Measurements from ENCODE around the gene AGAP3.

Gene AGAP3

DNA sequence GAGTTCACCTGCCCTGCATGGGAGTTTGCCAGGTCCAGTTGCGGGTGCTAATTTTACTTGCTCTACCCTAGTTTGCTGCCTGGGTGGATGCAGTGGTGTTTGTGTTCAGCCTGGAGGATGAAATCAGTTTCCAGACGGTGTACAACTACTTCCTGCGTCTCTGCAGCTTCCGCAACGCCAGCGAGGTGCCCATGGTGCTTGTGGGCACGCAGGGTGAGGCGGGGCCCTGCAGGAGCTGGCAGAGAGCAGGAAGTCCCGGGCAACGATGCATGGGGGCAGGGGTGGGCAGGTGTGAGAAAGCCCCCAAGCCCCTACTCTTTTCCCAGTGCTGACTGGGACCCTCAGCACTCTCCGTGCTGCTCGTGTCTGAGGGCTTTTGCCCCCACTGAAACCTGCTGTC is 31.3 kb downstream of the AGAP3 start:
- TF ChIP-seq, protein P1, sequence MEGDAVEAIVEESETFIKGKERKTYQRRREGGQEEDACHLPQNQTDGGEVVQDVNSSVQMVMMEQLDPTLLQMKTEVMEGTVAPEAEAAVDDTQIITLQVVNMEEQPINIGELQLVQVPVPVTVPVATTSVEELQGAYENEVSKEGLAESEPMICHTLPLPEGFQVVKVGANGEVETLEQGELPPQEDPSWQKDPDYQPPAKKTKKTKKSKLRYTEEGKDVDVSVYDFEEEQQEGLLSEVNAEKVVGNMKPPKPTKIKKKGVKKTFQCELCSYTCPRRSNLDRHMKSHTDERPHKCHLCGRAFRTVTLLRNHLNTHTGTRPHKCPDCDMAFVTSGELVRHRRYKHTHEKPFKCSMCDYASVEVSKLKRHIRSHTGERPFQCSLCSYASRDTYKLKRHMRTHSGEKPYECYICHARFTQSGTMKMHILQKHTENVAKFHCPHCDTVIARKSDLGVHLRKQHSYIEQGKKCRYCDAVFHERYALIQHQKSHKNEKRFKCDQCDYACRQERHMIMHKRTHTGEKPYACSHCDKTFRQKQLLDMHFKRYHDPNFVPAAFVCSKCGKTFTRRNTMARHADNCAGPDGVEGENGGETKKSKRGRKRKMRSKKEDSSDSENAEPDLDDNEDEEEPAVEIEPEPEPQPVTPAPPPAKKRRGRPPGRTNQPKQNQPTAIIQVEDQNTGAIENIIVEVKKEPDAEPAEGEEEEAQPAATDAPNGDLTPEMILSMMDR (IDR thresholded peaks at IDR 0.05; ENCODE audit: control insufficient read depth, extremely low read depth, insufficient read depth) = no peak

DNA sequence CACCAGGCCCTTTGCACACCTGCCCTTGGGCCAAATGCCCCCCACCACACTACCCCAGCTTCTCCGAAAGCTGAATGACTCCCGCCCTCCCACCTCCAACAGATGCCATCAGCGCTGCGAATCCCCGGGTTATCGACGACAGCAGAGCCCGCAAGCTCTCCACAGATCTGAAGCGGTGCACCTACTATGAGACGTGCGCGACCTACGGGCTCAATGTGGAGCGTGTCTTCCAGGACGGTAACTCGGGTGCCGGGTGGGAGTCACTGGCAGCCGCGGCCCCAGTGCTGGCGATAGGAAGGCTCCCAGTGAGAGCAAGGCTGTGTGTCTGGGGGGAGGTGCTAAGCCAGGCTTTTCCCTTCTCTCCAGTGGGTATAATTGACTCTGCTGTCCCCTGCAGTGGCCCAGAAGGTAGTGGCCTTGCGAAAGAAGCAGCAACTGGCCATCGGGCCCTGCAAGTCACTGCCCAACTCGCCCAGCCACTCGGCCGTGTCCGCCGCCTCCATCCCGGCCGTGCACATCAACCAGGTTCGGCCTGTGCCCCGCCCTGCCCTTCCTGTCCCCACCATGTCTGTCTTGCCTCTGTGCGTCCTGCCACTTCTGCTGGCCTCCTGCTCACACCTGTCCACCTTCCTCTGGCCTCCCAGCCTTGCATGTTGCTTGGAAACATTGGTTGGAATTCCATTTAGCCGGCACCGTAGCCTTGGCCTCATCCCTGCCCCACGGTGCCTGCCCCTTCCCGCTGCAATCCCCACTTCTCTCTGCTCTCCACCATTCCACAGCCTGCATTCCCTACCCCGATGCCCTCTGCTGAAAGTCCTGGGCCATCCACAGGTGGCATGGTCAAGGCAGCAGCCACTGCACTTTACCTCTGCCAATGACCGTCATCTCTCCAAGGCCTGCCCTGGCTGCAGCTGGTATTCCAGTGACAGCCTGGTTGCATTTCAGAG is 32.1 kb downstream of the AGAP3 start:
- no peak for DNase-seq (ENCODE audit: low read depth)
- no peak overlapping the region for H3K4me3 ChIP-seq (ENCODE audit: low read depth, low read length)
- TF ChIP-seq, protein P1 (IDR thresholded peaks at IDR 0.05; ENCODE audit: control insufficient read depth, extremely low read depth, insufficient read depth) = no peak

More for the DNA sequence above, 31.3 kb downstream of the AGAP3 start:
- no peak for DNase-seq (ENCODE audit: low read depth)
- H3K4me3 ChIP-seq (ENCODE audit: low read depth, low read length) = no peak overlapping the region

DNA sequence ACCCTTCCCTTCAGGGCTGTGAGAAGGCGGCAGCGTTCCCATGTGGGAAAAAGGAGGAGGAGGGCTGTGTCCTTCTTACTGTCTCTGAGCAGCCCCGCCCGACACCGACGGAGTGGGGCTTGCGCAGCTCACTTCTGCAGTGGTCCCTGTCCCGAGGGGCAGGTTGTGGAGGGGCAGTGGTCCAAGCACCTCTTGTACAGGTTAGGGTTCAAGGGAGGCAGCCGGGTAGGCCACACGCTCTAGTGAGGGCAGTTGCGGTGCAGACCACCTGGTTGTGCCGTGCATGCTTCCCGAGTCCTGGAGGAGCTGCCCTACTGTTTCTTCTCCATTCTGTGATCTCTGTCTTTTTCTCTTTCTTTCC is 32.8 kb downstream of the AGAP3 start:
- no peak for DNase-seq (ENCODE audit: low read depth)
- H3K4me3 ChIP-seq (ENCODE audit: low read depth, low read length) = no peak overlapping the region
- TF ChIP-seq, protein P1 (IDR thresholded peaks at IDR 0.05; ENCODE audit: control insufficient read depth, extremely low read depth, insufficient read depth) = no peak

DNA sequence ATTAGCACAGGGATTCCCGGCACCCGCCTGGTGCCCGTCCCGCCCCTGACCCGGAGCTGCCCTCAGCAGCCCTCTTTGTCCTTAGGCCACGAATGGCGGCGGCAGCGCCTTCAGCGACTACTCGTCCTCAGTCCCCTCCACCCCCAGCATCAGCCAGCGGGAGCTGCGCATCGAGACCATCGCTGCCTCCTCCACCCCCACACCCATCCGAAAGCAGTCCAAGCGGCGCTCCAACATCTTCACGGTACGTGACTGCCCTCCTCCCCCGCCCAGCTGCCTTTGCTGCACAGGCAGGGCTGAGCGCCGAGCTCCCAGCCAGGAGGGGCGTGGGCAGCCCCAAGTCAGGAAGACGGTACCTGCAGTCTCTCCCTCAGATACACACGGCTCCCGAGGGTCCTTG is 33.6 kb downstream of the AGAP3 start:
- DNase-seq (ENCODE audit: low read depth) = no peak
- no peak overlapping the region for H3K4me3 ChIP-seq (ENCODE audit: low read depth, low read length)
- TF ChIP-seq, protein P1 (IDR thresholded peaks at IDR 0.05; ENCODE audit: control insufficient read depth, extremely low read depth, insufficient read depth) = no peak

DNA sequence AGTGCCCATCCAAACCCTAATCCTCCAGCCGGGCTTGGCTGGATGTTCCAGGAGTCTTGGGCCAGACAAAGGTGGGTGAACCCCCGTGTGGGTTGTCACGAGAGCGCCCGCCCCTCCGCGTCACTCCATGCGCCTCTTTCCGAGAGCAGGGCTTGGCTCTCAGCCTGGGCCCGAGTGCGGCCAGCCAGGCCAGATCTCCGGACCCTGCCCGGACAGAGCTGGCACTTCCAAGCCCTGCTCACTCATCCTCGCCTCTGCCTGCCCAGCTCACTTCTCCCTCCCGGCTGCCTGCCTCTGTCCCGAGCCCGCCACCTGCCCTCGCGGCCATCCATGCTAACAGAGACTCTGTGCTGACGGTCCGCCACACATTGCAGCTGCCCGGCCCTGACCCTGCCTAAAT is 34.6 kb downstream of the AGAP3 start:
- TF ChIP-seq, protein P1 (IDR thresholded peaks at IDR 0.05; ENCODE audit: control insufficient read depth, extremely low read depth, insufficient read depth) = no peak
- no peak for DNase-seq (ENCODE audit: low read depth)
- H3K4me3 ChIP-seq (ENCODE audit: low read depth, low read length) = no peak overlapping the region

DNA sequence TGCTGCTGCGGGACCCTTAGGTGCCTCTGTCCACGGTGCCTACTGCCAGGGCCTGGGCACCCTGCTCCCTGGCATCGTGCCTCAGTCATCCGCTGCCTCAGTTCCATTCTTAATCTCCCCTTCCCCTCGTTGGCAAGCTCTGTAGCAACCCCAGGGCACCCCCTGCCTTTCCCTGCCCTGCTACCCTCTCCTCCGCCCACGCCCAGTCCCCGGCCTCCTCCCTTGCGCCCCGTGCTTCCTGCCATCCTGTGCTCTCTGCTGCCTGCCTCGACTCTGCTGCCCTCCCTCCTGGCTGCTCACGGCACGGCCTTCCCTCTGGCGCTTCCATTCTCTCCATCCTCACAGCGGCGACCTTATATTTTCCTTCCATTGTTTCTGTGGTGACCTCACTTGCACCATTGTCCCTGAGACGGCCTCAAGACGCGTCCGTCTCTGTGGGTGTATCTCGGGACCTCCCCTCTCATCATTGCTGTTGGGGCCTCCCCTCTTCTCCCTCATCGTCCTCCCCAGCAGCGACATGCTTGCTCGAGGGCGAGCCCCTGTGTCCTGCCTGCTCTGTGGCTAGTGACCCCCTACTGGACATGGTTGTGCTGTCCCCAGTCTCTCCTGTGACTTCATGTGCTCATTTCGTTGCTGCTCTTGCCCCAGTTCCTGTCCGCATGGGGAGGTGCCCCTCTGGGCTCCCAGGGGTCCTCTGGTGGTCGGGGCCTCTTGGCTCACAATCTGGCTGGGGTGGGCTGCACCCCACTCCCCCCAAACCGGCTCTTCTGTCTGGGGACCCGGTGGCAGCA is 35.3 kb downstream of the AGAP3 start:
- no peak overlapping the region for H3K4me3 ChIP-seq (ENCODE audit: low read depth, low read length)
- TF ChIP-seq, protein P1 (IDR thresholded peaks at IDR 0.05; ENCODE audit: control insufficient read depth, extremely low read depth, insufficient read depth) = no peak
- no peak for DNase-seq (ENCODE audit: low read depth)

Data from LNCaP clone FGC (cell line).